Measurements from ENCODE around the gene TREX2. TPM values are rescaled to one million over a fixed set of nuclear protein-coding genes. Genes with fewer than 3 reads are reported as not detected.
A peak's percentile ranks its signal among the peaks of the same experiment; 100 is the strongest.

TREX2 gene
- total and polyA plus RNA-seq, 9 donors: 0.35 to 2.3 (median 0.77) TPM; not detected in 2

- intact Hi-C loops (cut with DNase I): no loop called here
- DNase-seq: peak in 1 of 5 donors; percentile 29
- H3K4me3 ChIP-seq: no peak overlapping the region
- H3K36me3 ChIP-seq: no peaks in the 10 kb centered on the region
- no peaks in the 10 kb centered on the region for H3K4me1 ChIP-seq (ENCODE audit: insufficient read depth)
- 84 to 93% (median 89%) methylated on average over 12 of the region's 12 CpGs for WGBS, 3 donors
- TF ChIP-seq POLR2A (IDR thresholded peaks at IDR 0.05): no peak
- TF ChIP-seq CTCF (IDR thresholded peaks at IDR 0.05): no peak
- no peak for TF ChIP-seq EP300 (IDR thresholded peaks at IDR 0.05)
- no peaks in the 10 kb centered on the region for H3K27me3 ChIP-seq
- no peaks in the 10 kb centered on the region for H3K9me3 ChIP-seq
- no peak overlapping the region for H3K27ac ChIP-seq
Observed at GRCh38 chrX:153408871-153409351, 36.9 kb downstream of the TREX2 start.

- TF ChIP-seq CTCF (IDR thresholded peaks at IDR 0.05) (no peak), EP300 (IDR thresholded peaks at IDR 0.05) (no peak), POLR2A (IDR thresholded peaks at IDR 0.05) (no peak)
- WGBS, 3 donors: 77 to 86% (median 79%) methylated on average over 10 of the region's 10 CpGs
- no peak overlapping the region for H3K4me3 ChIP-seq
- H3K9me3 ChIP-seq: no peaks in the 10 kb centered on the region
- no peaks in the 10 kb centered on the region for H3K4me1 ChIP-seq (ENCODE audit: insufficient read depth)
- DNase-seq: peak in 1 of 5 donors; percentile 35
- intact Hi-C loops (cut with DNase I): no loop called here
- no peaks in the 10 kb centered on the region for H3K27me3 ChIP-seq
- no peak overlapping the region for H3K27ac ChIP-seq
- H3K36me3 ChIP-seq: no peaks in the 10 kb centered on the region
Observed at GRCh38 chrX:153408221-153408721, 37.6 kb downstream of the TREX2 start.

GRCh38 chrX:153407736-153408135 lies 38.1 kb downstream of the TREX2 start:
- H3K4me1 ChIP-seq (ENCODE audit: insufficient read depth): no peaks in the 10 kb centered on the region
- no peak overlapping the region for H3K4me3 ChIP-seq
- H3K9me3 ChIP-seq: no peaks in the 10 kb centered on the region
- H3K27ac ChIP-seq: no peak overlapping the region
- H3K27me3 ChIP-seq: no peaks in the 10 kb centered on the region
- 50 to 73% (median 65%) methylated on average over 3 of the region's 3 CpGs for WGBS, 3 donors
- TF ChIP-seq CTCF (IDR thresholded peaks at IDR 0.05) (no peak), EP300 (IDR thresholded peaks at IDR 0.05) (no peak)
- DNase-seq: peak in 1 of 5 donors; percentile 27
- intact Hi-C loops (cut with DNase I): no loop called here
- no peaks in the 10 kb centered on the region for H3K36me3 ChIP-seq

- H3K9me3 ChIP-seq: no peaks in the 10 kb centered on the region
- H3K4me3 ChIP-seq: no peak overlapping the region
- WGBS, 3 donors: 75 to 81% (median 75%) methylated on average over 7 of the region's 7 CpGs
- no peak overlapping the region for H3K27ac ChIP-seq
- DNase-seq: peak in 1 of 5 donors; percentile 22
- intact Hi-C loops (cut with DNase I): no loop called here
- H3K36me3 ChIP-seq: no peaks in the 10 kb centered on the region
- no peaks in the 10 kb centered on the region for H3K4me1 ChIP-seq (ENCODE audit: insufficient read depth)
- no peaks in the 10 kb centered on the region for H3K27me3 ChIP-seq
- no peak for TF ChIP-seq EP300 (IDR thresholded peaks at IDR 0.05)
- no peak for TF ChIP-seq POLR2A (IDR thresholded peaks at IDR 0.05)
- no peak for TF ChIP-seq CTCF (IDR thresholded peaks at IDR 0.05)
Observed at GRCh38 chrX:153406903-153407302, 39.0 kb downstream of the TREX2 start.

All from ovary (tissue), 9 donors.